SH-SY5Y (cell line): Measurements from ENCODE around the gene CIITA.

Experiments used
- GATA2 ChIP-seq: IDR thresholded peaks from 2 replicates; pipeline ENCODE4 v1.6.1; 2011; ENCODE audit warnings: mild to moderate bottlenecking, low read depth, low read length
- GATA3 ChIP-seq: IDR thresholded peaks from 2 replicates; pipeline ENCODE4 v1.6.1; 2011; ENCODE audit warnings: low read depth, mild to moderate bottlenecking, low read length, moderate library complexity

DNA sequence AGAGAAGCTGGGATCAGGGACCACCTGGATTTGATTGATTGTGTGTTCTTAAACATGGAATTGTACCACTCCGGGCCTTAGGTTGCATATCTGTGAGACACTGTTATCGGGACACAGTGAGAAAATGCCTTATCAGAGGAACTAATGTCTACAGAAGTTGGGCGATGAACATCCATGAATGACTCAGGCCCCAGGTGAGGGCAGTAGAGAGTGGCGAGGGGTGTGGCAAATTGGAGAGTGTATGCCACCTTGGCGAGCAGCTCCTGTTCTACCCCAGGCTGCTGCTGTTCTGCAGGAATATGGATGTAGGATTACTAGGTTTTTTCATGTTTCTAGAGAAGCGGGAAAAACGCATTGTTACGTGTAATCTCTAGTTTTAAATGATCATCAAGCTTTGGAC lies 106.2 kb downstream of the CIITA start:
- TF ChIP-seq GATA2 (no peak), GATA3 (no peak)
